ENCODE measurements around the gene MEF2A.
A peak's percentile ranks its signal among the peaks of the same experiment; 100 is the strongest.

MEF2A gene

DNA sequence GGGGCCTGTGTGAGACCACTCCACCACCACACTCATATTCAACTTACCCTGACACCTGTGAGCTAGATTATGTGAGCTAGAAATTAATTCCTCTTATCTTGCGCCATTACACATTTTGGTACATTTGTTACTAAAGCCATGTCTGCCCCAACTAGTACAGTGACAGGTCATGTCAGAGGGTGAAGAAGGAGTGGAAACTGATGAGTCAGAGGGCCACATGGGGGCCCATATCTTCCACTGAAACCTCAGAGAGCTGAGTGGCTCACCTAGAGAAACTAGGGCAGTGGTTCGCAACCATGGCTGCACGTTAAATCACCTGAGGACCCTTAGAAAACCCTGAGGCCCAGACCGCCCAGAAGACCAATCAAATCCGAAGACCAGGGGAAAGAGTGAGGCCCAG is 15.7 kb upstream of the MEF2A start:
- no peak for ATAC-seq (replicated peaks)
- peaks cover 5 to 18% of the 10 kb centered on the region in 2 donors for H3K27me3 Mint-ChIP-seq
- no peaks in the 10 kb centered on the region for H3K4me1 Mint-ChIP-seq (ENCODE audit: low read depth in 2 of 2)
- DNase-seq, result no peak
- H3K4me3 Mint-ChIP-seq, result no peak overlapping the region
- H3K27ac Mint-ChIP-seq, result peak overlapping the region in 1 of 2 donors; percentile 16
- H3K36me3 Mint-ChIP-seq (ENCODE audit: insufficient read depth), result no peaks in the 10 kb centered on the region
- no peaks in the 10 kb centered on the region for H3K9me3 Mint-ChIP-seq

DNA sequence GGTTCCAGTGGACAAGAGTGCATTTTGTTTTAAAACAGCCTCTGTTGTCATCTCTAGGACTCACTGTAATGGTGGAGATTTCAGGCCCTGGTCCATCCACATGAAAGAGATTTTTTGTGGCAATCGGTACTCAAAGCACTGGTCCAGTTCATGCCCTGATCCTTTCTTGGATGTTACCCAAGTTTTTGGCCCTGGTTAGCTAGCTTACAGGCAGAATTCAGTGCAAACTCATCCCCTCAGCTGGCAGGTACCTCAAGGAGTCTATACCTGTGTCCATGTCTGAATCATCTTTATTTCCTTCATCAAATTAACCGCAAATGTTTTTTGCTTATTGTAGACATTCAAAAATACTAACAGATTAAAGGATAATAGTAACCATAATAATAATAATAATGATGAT is 13.7 kb upstream of the MEF2A start:
- H3K4me3 Mint-ChIP-seq, result no peak overlapping the region
- no peak for DNase-seq
- H3K27ac Mint-ChIP-seq, result no peak overlapping the region
- no peaks in the 10 kb centered on the region for H3K4me1 Mint-ChIP-seq (ENCODE audit: low read depth in 2 of 2)
- peaks cover 5 to 18% of the 10 kb centered on the region in 2 donors for H3K27me3 Mint-ChIP-seq
- ATAC-seq (replicated peaks), result no peak
- H3K9me3 Mint-ChIP-seq, result no peaks in the 10 kb centered on the region
- H3K36me3 Mint-ChIP-seq (ENCODE audit: insufficient read depth), result no peaks in the 10 kb centered on the region

DNA sequence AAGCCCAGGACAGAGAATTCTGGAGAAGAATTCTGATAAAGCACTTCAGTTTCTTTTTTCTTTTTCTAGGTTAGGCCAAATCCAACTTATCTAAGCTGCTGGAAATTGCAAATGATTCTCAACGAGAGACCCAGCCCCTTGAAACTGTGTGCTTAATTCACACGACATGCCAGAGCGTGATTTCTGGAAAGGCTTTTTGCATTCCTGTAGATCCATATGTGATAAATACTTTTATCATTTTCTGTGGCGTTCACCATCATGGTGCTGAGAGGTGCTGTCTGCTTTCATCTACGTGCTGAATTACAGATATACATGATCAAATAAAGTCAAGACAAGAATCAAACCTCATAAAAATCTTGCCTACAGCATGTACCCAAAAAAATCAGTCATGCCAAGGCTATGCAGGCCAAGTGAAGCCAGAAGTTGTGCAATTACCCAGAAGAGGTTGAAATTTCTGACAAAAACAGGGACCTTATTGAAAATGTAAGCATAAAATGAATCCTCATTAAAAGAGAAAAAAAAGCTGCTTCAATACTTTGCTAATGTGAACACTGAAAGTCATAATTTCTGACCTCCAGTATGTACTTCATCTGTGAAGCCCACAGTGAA is 10.8 kb upstream of the MEF2A start:
- H3K4me1 Mint-ChIP-seq (ENCODE audit: low read depth in 2 of 2), result no peaks in the 10 kb centered on the region
- ATAC-seq (replicated peaks) (no peak), DNase-seq (no peak)
- H3K27me3 Mint-ChIP-seq, result peaks cover 0 to 9% of the 10 kb centered on the region in 2 donors
- H3K9me3 Mint-ChIP-seq, result no peaks in the 10 kb centered on the region
- no peak overlapping the region for H3K27ac Mint-ChIP-seq
- H3K36me3 Mint-ChIP-seq (ENCODE audit: insufficient read depth), result no peaks in the 10 kb centered on the region
- no peak overlapping the region for H3K4me3 Mint-ChIP-seq

DNA sequence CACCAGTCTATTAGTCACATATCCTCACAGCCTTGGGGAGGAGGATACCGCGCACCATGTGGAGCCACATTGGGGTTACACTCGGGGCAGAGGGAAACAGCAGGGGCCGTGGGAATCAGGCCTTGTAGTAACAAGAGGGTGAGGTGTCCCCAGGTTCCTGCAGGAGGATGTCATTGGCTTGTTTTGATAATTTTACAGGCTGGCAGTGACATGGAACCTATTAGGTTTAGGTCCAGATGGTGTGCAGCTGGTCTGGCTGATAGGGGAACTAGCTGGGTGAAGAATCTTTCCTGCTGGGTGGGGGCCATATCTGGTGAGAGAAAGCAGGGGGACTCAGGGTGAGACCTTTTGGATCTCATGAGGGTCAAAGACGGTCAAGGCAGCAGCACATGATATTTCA is 9.8 kb upstream of the MEF2A start:
- H3K9me3 Mint-ChIP-seq, result no peaks in the 10 kb centered on the region
- no peaks in the 10 kb centered on the region for H3K36me3 Mint-ChIP-seq (ENCODE audit: insufficient read depth)
- no peak overlapping the region for H3K4me3 Mint-ChIP-seq
- ATAC-seq (replicated peaks) (no peak), DNase-seq (no peak)
- H3K27ac Mint-ChIP-seq, result no peak overlapping the region
- peaks cover 0 to 9% of the 10 kb centered on the region in 2 donors for H3K27me3 Mint-ChIP-seq
- no peaks in the 10 kb centered on the region for H3K4me1 Mint-ChIP-seq (ENCODE audit: low read depth in 2 of 2)

DNA sequence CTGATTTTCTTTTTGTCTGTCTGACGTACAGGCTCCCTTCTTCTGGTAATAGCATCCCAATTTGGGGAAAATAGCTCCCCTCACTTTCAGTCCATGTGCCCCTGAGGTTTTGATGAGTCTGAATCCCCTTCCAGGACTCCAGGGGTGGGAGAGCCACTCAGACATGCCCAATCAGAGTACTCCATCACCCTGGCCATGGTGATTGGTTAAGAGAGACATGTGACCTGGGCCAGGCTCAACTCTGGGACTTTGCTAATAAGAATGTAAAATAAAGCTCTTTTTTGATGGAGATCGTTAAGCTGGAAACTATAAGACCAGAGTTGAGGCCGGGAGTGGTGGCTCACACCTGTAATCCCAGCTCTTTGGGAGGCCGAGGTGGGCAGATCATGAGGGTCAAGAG is 9.2 kb upstream of the MEF2A start:
- Mint-ChIP-seq H3K27me3 (peaks cover 0 to 9% of the 10 kb centered on the region in 2 donors), H3K9me3 (no peaks in the 10 kb centered on the region), H3K4me1 (ENCODE audit: low read depth in 2 of 2) (no peaks in the 10 kb centered on the region), H3K36me3 (ENCODE audit: insufficient read depth) (no peaks in the 10 kb centered on the region), H3K4me3 (no peak overlapping the region), H3K27ac (peak overlapping the region in 1 of 2 donors; percentile 25)
- ATAC-seq (replicated peaks) (no peak), DNase-seq (no peak)

DNA sequence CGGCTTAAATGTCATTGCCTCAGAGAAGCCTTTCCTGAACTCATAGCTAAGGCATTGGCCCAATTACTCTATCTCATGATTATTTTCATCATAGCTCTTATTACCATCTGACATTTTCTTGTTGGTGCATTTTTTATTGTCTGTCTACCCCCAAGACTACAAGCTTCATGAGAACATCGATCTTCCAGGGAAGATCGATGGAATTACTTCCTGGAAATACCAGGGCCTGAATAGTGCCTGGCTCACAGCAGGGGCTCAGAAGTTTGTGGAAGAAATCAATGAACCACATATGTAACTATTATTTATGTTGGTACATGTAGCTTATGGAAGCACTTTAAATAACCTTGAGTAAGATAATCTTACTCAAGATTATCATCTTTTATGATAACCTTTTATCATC is 7.7 kb upstream of the MEF2A start:
- Mint-ChIP-seq H3K4me1 (ENCODE audit: low read depth in 2 of 2) (no peaks in the 10 kb centered on the region), H3K9me3 (no peaks in the 10 kb centered on the region), H3K27ac (no peak overlapping the region), H3K4me3 (no peak overlapping the region), H3K27me3 (peaks cover 0 to 9% of the 10 kb centered on the region in 2 donors), H3K36me3 (ENCODE audit: insufficient read depth) (no peaks in the 10 kb centered on the region)
- DNase-seq (no peak), ATAC-seq (replicated peaks) (no peak)

DNA sequence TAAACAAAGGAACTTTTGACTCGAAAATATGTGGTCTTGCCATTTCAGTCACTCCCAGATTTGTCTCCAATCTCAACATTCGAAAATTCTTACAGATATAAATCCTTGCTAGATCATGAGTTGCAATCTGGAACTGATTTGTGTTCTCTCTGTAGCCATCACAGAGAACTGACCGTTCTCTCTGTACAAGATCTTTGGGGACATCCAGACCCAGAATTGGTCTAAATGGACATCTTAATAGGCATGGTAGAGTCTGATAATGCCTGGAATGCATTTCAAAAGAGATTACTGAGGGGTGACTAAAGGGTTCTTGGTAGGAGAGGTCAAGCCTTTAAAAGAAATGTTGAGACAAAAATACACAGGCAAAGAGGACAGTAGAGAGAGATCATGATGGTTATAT is 7.2 kb upstream of the MEF2A start:
- no peak overlapping the region for H3K27ac Mint-ChIP-seq
- no peaks in the 10 kb centered on the region for H3K36me3 Mint-ChIP-seq (ENCODE audit: insufficient read depth)
- ATAC-seq (replicated peaks), result no peak
- no peaks in the 10 kb centered on the region for H3K4me1 Mint-ChIP-seq (ENCODE audit: low read depth in 2 of 2)
- peaks cover 0 to 6% of the 10 kb centered on the region in 2 donors for H3K27me3 Mint-ChIP-seq
- no peak for DNase-seq
- no peak overlapping the region for H3K4me3 Mint-ChIP-seq
- H3K9me3 Mint-ChIP-seq, result no peaks in the 10 kb centered on the region

DNA sequence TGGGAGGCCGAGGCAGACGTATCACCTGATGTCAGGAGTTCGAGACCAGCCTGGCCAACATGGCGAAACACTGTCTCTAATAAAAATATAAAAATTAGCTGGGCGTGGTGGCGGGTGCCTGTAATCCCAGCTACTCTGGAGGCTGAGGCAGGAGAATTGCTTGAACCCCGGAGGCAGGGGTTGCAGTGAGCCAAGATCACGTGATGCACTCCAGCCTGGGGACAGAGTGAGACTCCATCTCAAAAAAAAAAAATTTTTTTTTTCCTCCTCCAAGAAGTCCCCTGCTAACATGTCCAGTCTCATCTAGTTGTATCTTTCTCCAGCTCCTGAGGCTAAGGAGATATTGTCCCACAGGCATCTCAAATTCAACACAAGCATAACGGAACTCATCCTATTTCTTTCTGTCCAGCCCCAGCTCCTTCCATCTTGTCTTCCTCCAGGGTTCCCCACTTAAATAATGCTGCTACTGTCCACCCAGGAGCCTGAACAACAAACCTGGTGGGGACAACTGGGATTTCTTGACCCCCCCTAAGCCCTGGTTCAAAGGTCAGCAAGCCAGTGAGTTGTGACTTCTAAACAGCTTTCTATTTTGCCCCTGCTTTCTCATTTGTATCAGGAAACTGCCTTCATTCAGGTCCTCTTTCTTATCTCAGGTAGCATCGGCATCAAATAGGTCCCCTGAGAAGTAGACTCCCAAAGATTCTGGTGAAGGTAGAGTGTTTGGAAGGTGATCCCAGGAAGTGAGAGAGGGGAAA is 4.1 kb upstream of the MEF2A start:
- peaks cover 8 to 12% of the 10 kb centered on the region in 2 donors for H3K4me1 Mint-ChIP-seq (ENCODE audit: low read depth in 2 of 2)
- no peak for ATAC-seq (replicated peaks)
- H3K27ac Mint-ChIP-seq, result no peak overlapping the region
- DNase-seq, result no peak
- no peak overlapping the region for H3K4me3 Mint-ChIP-seq
- H3K9me3 Mint-ChIP-seq, result no peaks in the 10 kb centered on the region
- H3K27me3 Mint-ChIP-seq, result no peaks in the 10 kb centered on the region
- peaks cover 8% of the 10 kb centered on the region for H3K36me3 Mint-ChIP-seq (ENCODE audit: insufficient read depth)

DNA sequence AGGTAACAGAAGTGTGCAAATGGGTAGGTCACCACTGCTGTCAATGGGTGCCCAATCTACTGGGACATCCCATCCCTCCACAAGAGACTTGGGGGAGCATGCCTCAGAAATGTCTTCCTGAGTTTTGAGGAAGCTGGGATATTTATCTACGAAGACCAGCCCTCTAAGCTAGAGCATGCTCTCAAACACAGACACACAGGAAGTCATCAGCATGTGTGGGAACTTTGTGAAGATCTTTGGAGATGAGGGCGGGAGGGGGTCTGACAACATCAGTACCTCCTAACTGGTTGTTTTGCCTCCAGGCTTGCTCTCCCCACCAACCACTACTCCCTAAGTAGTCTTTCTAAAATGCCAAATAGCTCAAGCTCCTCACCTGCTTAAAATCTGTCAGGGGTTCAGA is 3.5 kb upstream of the MEF2A start:
- no peaks in the 10 kb centered on the region for H3K9me3 Mint-ChIP-seq
- no peak overlapping the region for H3K4me3 Mint-ChIP-seq
- peak overlapping the region in 1 of 2 donors; percentile 42 for H3K27ac Mint-ChIP-seq
- H3K27me3 Mint-ChIP-seq, result no peaks in the 10 kb centered on the region
- H3K4me1 Mint-ChIP-seq (ENCODE audit: low read depth in 2 of 2), result peaks cover 13% of the 10 kb centered on the region in 2 donors
- ATAC-seq (replicated peaks) (no peak), DNase-seq (no peak)
- peaks cover 12% of the 10 kb centered on the region for H3K36me3 Mint-ChIP-seq (ENCODE audit: insufficient read depth)

DNA sequence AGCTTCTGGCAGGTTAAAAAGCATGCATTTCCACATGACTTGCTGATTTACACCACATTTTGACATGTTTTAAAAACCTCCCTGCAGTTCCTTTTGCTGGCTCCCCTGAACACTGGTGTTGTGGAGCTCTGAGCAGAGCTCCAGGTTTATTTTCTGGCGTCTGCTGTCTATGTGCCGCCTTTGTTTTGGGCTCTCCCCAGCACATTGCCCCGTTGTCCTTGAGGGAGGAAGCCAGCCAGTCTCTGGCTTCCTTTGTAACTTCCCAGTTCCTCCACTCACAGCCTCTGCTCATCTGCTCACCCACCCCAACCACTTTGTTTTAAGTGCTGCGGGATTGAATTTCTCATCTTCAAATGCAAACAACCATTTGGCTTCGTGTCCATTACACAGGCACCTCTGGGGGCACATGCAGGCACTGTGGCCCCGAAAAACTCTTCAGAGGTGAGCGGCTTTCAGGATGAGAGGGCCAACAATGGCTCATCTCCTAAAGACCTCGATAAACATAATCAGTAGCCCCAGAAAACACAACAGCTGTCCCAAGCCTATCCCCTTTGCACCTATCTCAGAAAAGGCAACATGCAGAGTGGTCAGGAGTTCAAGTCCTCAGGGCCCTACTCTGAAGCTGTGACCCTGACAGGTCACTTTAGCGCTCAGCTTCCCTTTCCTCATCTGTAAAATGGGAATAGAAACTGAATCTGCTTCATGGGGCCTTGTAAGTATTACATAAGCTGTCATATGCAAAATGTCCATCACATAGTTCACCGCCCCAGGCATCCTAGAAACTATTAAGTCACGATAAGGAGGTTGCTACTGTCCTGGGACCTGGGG is 1.3 kb upstream of the MEF2A start:
- Mint-ChIP-seq H3K27ac (peak overlapping the region; percentile 39 to 95), H3K4me1 (ENCODE audit: low read depth in 2 of 2) (peaks cover 21 to 27% of the 10 kb centered on the region in 2 donors), H3K27me3 (no peaks in the 10 kb centered on the region), H3K36me3 (ENCODE audit: insufficient read depth) (peaks cover 12% of the 10 kb centered on the region), H3K4me3 (peak overlapping the region; percentile 38 to 92), H3K9me3 (no peaks in the 10 kb centered on the region)
- DNase-seq (no peak), ATAC-seq (replicated peaks) (no peak)

DNA sequence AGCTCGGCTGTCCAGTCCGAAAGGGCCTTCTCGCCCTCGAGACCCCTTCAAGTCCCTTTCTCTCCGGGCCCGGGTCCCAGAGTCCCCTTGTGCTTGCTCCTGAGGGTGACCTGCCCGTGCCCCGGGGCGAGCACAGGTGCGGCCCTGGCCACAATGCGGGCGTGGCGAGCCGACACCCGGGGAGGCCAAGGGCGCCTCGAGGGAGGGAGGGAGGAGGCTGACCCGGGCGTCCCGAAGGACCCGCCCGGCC is 810 bp upstream of the MEF2A start:
- Mint-ChIP-seq H3K9me3 (no peaks in the 10 kb centered on the region), H3K27ac (peak overlapping the region; percentile 39 to 95), H3K4me1 (ENCODE audit: low read depth in 2 of 2) (peaks cover 21 to 27% of the 10 kb centered on the region in 2 donors), H3K4me3 (peak overlapping the region; percentile 38 to 92), H3K36me3 (ENCODE audit: insufficient read depth) (peaks cover 12% of the 10 kb centered on the region), H3K27me3 (no peaks in the 10 kb centered on the region)
- ATAC-seq (replicated peaks), result no peak
- no peak for DNase-seq

DNA sequence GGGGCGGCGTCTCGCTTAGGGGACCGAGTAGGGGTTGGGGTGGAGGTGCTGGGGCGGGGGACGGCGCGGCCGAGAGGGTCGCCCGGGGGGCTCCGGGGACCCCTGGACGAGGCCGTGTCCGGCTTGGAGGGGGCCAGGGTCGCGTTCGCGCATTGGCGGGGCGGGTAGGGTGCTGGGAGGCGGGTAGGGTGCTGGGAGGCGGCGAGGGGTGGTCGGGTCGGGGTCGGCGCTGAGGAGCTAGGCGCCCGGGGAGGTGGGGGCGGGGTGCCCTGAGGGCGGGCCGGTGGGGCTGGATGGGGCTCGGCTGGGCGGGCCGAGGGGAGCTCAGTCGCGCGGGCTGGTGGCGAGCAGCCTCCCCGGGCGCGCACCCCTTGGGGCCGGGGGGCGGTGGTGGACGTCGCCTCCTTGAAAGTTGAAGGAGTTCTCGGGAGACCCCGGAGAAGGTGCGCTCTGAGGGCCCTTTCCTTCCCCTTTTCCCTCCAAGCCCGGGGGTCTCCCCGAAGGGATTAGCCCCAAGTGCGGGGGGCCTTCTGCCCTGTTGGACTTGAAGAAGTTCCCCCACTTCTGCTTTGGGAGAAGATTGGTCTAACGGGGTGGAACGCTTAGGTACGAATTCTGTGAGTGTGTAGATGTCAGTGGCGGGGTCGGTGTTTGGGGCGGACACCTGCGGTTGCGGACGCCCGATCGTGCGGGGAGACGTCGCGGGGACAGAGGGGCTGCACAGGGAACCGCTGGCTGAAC is 543 bp downstream of the MEF2A start:
- Mint-ChIP-seq H3K27me3 (no peaks in the 10 kb centered on the region), H3K4me3 (peak overlapping the region; percentile 94 to 97)

DNA sequence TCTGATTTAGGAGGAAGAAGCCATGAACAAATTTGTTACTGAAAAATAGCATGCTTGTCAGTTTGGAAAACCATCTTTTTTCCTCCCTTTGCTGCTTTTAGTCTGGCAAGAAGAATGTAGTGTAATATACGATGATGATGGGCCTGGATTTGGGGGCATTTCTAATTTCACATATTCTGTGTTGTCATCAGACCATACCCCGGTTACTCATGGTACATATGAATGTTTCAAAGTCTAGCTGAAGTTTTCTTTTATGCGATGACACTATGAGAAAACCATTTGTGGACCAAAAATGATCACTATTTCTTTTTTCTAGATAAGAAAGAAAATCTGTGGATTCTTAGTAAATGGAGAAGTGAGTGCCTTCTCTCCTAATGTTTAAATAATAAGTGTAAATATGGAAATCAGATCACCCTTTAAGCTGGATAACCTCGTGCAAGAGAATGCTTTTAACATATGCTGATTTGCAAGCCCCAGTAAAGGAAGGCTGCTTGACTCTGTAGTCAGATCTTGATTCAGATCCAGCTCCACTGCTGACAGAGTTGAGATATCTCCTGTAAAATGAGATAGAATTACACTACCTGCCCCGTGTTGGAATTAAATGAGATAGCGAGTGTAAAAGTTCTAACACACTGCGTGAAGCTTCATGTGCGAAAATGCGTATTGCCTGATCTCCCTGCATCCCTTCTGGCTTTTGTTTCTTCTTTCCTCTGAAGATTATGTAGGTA is 3.0 kb downstream of the MEF2A start:
- Mint-ChIP-seq H3K36me3 (ENCODE audit: insufficient read depth) (peaks cover 12% of the 10 kb centered on the region), H3K4me1 (ENCODE audit: low read depth in 2 of 2) (peaks cover 31 to 40% of the 10 kb centered on the region in 2 donors), H3K27ac (no peak overlapping the region), H3K27me3 (no peaks in the 10 kb centered on the region), H3K4me3 (no peak overlapping the region), H3K9me3 (no peaks in the 10 kb centered on the region)
- ATAC-seq (replicated peaks), result no peak
- no peak for DNase-seq

More for the DNA sequence above, 543 bp downstream of the MEF2A start:
- Mint-ChIP-seq H3K27ac (peak overlapping the region; percentile 93 to 95), H3K4me1 (ENCODE audit: low read depth in 2 of 2) (peaks cover 22 to 28% of the 10 kb centered on the region in 2 donors), H3K36me3 (ENCODE audit: insufficient read depth) (peaks cover 12% of the 10 kb centered on the region), H3K9me3 (no peaks in the 10 kb centered on the region)
- ATAC-seq (replicated peaks) (no peak), DNase-seq (peak in 2 of 3 experiments; percentile 3 to 15)
